ENCODE data around the gene EFCC1. TPM values are rescaled to one million over a fixed set of nuclear protein-coding genes. Genes with fewer than 3 reads are reported as not detected.

EFCC1 gene
- total RNA-seq, result not detected in 2 replicates

GRCh38 chr3:129001101-129001805, at the start of gene EFCC1:
EFCC1 (plus strand) TSS chr3:129001304; CDS start chr3:129001629, 325 bp downstream.

GRCh38 chr3:128993461-128994172, 7.5 kb upstream of the EFCC1 start, which contains the start of gene CFAP92:
CFAP92 (minus strand) TSS chr3:128994076; CDS start chr3:128993304, 772 bp downstream.

GRCh38 chr3:129060276-129061022, 59.3 kb downstream of the EFCC1 start, which contains the start of gene GP9:
GP9 (plus strand) TSS chr3:129060779; CDS start chr3:129061740, 961 bp downstream.

Other genes starting within 250 kb of the EFCC1 start
- 32.8 and 45.8 TPM in 2 replicates for gene ACAD9, start 121.7 kb upstream of the EFCC1 start, total RNA-seq
- gene CFAP92, start 7.2 kb upstream of the EFCC1 start, total RNA-seq, result 0.13 TPM in 1 of 2 replicates, not detected in the other
- not detected in 2 replicates for gene GP9, start 59.5 kb downstream of the EFCC1 start, total RNA-seq
- gene RAB43, start 120.5 kb downstream of the EFCC1 start, total RNA-seq, result 23.6 and 23.9 TPM in 2 replicates
- gene ISY1, start 159.8 kb downstream of the EFCC1 start, total RNA-seq, result 20.9 and 21.8 TPM in 2 replicates
- gene CNBP, start 182.6 kb downstream of the EFCC1 start, total RNA-seq, result 195 and 202 TPM in 2 replicates
- gene COPG1, start 248.3 kb downstream of the EFCC1 start, total RNA-seq, result 313 and 371 TPM in 2 replicates